ENCODE data around the gene IL16.

IL16 gene

GRCh38 chr15:81209635-81210034, 13.0 kb downstream of the IL16 start:
- no peak for DNase-seq

DNA sequence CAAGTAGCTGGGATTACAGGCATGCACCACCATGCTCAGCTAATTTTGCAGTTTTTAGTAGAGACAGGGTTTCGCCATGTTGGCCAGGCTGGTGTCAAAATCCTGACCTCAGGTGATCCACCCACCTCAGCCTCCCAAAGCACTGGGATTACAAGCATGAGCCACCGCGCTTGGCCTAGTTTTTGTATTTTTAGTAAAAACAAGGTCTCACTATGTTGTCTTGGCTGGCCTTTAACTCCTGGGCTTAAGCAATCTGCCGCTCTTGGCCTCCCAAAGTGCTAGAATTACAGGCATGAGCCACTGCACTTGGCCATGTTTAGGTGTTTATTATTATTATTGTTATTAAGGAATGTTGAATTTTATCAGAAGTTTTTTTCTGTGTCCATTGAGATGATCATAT, 14.7 kb downstream of the IL16 start:
- no peak for DNase-seq

DNA sequence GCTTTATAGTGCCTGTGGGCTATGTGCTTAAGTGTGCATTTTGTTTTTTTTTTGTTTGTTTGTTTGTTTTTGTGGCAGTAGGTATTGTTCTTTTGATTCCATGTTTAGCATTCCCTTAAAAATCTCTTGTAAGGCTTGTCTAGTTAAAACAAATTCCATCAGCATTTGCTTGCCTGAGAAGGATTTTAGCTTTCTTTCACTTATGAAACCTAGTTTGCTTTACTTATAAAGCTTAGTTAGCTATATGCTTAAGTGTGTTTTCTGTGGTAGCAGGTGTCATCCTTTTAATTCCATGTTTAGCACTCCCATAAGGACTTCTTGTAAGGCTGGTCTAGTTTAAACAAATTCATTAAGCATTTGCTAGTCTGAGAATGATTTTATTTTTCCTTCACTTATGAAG, 17.3 kb downstream of the IL16 start:
- DNase-seq, result no peak

GRCh38 chr15:81215531-81215930, 18.9 kb downstream of the IL16 start:
- no peak for DNase-seq

DNA sequence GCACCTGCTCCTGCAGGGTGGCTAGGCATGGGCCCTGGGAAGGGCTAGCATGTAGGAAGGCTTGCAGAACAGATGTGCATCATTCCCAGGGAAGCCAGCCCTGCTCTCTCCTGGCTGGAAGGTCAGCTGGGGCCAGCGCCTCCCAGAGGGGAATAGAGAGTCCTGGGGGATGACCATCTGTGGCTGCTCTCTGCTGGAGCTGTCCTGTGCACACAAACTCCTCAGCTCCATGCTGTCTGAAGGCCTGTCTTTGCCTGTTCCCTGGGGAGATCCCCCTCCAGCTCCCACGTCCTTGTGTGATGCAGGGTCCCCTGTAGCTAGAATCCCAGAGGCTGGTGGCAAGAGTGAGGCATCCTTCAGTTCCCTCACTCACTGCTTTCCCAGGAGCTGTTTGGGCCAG, 19.3 kb downstream of the IL16 start:
- no peak for DNase-seq

DNA sequence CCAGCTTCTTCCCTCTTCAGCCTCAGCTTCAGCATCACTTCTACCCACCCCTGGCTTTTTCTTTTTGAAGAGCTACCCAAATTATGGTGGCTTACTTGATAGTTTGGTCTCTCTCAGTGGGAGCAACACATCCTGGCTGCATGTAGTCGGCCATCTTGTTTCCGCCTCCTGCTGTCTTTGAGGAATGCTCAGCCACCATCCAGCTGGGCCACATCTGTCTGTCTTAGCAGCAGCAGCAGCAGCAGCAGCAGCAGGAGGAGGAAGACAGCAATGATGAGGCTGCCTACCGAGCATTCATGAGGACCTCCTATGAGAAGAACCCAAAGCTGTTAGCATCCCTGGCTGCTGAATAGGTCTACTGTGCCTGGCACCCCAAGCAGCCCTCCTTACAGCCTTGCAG, 19.7 kb downstream of the IL16 start:
- no peak for DNase-seq

GRCh38 chr15:81221449-81221848, 24.8 kb downstream of the IL16 start:
- no peak for DNase-seq

DNA sequence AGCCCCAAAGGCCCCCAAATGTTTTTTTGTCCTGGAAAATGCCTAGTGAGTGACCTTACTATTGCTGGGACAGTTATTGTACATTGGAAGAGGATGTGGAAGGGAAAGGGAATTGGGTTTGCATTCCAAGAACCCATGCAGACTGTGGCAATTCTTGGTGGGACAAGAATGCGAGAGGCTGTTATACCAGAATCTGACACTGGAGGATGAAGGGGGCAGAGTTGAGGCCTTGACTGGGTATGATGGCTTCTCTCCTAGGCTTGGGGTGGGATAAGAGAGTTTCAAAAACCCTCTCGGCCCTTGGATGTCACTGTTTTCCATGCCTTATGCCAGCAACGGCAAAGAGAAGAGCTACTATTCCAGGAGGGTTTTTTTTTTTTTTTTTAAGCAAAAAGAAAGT, 25.3 kb downstream of the IL16 start:
- no peak for DNase-seq

GRCh38 chr15:81223346-81223971, 26.8 kb downstream of the IL16 start:
- DNase-seq, result no peak

DNA sequence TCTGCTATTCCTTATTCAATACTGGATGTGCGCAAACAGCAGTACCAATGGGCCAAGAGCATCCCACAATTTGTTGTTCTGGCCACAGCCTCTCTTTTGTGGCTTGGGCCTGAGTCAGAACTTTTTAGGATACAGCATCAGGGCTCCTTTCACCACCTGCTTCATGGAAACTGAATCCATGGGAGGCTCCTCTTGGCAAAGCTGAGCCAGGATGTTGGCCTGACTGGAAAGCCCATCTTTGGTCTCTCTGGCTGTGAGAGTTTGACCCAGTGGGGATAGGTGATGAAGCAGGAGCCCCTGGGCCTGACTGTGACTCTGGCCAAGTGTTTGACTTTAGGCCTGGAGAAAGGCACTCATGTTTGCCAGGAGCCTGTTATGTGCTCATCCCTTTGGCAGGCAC, 27.6 kb downstream of the IL16 start:
- no peak for DNase-seq

DNA sequence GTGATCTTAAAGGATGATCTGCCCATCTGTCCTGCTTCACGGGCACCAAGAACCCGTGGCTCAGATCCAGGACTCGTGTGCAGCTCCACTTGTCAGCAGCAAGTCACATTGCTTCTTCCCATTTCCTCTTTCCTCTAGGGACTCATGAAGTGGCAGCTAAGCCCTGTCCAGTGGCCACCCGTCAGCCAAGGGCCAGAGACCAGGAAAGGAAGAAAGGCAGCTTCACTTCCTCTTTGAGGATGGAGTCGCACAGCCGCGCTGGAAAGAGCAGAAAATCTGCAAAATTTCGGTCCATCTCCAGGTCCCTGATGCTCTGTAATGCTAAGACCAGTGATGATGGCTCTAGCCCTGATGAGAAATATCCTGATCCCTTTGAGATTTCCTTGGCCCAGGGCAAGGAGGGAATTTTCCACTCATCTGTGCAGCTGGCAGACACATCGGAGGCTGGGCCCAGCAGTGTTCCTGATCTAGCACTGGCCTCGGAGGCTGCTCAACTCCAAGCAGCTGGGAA, 28.5 kb downstream of the IL16 start:
- no peak for DNase-seq

- DNase-seq, result no peak
Measured at GRCh38 chr15:81227716-81228115, 31.0 kb downstream of the IL16 start.

GRCh38 chr15:81229586-81229985, 32.9 kb downstream of the IL16 start:
- DNase-seq, result no peak

DNA sequence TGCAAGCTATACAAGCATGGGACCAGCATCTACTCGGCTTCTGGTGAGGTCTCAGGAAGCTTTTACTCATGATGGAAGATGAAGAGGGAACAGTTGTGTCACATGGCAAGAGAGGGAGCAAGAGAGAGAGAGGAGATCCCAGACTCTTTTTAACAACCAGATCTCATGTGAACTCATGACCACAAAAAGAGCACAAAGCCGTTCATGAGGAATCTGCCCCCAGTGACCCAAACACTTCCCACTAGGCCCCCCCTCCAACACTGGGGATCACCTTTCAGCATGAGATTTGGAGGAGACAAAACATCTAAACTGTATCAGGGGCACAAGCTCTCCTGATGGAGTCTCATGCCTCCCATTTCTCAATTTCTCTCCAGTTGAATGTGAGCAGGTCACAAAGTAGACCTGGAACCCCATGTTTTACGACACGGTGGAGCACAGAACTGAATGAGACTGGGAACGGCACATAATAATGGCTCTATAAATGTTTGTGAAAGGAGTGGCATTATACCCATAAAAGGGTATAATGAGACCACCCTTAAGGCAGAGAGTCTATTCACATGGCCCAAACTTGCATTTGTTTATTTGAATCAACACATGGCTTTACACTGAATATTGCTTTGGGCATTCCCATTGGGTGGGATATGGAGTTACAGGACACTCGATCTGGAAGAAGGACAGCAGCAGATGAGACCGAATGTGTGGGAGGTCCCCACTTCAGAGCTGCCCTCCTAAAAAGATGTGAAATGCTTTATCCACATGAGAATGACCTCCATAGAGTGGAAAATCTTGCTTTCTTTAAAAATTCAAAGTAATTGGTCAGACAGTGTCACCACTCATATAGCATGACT, 38.8 kb downstream of the IL16 start:
- no peak for DNase-seq

- no peak for DNase-seq
Measured at GRCh38 chr15:81239190-81239589, 42.5 kb downstream of the IL16 start.

GRCh38 chr15:81242778-81243177, 46.1 kb downstream of the IL16 start:
- no peak for DNase-seq

DNA sequence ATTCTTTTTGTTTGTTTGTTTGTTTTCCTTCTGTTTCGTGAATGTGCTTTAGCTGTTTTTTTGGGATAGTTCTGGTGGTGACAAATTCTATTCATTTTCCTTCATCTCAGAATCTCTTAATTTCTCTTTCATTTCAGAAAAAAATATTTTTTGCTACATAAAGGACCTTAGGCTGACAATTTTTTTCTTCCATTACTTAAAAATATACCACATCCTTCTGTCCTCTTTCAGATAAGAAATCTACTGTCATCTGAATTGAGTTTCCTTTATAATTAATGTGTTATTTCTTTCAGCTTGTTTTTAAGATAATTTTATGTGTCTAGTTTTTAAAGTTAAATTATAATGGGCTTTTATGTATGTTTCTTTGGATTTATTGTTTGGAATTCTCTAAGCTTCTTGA, 47.6 kb downstream of the IL16 start:
- no peak for DNase-seq

DNA sequence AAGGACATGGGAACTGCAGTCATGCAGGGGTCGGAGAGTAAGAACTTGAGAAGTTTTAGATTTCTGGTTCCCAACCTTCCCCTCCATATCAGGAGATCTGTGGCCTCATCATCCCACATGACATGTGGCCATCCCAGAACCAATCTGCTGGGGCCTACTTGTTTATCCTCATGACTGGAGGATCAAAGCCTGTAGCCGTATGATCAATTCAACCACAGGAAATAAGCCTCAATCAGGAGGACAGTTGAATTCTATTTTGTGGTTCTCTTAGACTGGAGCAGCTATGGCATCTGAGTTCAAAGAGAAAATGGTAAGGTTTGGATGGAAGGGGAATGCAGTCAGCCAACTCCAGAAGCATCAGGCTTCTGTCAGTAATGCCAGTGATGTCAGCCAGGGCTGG, 57.2 kb downstream of the IL16 start:
- DNase-seq, result no peak

- DNase-seq, result no peak
Measured at GRCh38 chr15:81254277-81254915, 57.7 kb downstream of the IL16 start.

DNA sequence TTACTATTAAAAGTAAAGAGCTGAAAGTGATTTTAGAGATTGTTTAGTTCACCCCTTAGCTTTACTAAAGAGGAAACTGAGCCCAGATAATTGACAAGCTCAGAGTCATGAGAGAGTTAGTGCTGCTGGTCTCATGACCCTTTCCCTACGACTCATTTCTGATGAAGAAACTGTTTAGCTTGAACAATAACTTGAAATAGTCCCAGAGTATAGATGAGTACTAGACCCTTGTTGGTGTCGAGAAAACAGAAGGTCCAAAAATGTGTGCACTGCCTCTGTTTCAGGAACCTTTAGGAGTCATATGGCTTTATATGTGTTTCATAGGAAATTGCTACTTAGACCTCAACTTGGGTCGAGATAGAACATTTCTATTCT, 58.2 kb downstream of the IL16 start:
- DNase-seq, result no peak

DNA sequence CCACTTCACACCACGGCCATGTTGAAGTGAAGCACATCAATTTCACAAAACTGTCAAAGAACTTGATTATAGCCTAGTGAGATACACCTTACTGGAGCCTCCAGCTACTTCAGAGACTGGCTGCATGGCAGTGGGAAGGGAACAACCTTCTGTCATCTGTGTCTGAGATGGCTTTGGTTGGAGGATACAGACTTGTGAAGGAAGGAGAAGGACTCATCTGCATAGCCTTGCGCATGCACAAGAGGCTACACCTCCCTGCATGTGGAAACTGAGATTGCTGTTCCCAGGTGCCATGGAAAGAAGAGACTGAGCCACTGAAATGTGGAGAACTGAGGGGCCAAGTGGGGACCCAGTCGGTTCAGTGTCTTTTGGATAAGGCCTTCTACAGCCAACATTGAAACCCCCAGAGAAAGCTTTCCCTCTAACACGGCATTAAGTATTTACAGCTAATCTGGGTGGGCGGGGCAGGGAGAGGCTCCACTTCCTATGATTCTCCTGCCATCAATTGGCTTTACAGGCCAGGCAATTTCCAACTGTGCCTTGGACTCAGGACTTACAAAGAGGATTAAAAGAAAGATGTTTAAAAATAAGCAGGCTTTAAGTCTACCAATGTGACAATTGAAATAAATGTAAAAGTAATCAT, 58.8 kb downstream of the IL16 start:
- no peak for DNase-seq

DNA sequence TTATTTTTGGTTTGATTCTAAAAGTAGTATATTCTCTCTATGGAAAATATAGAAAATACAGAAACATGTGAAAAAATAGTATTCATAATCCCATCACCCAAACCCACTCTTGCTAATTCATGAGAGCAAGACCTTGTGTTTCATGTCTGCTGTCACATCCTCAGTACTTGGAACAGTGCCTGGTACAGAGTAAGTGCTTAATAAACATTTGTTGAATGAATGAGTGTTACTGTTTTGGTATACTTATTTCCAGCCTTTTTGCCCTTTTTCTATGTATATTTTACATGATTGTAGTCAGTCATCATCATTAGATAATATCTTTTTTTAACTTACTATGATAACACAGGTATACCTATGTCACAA, 59.3 kb downstream of the IL16 start:
- DNase-seq, result no peak

- DNase-seq, result no peak
Measured at GRCh38 chr15:81256916-81257315, 60.2 kb downstream of the IL16 start.

GRCh38 chr15:81257435-81257834, 60.8 kb downstream of the IL16 start:
- DNase-seq, result no peak

All from KG1 (cell line).